IPS DF 4.7 (cell line): ENCODE results near the gene PMEL.
"Not testable (repeated sequence)": the region's sequence is repeated elsewhere in the genome, so short reads cannot be mapped to it uniquely, and the experiment has no call there.

Experiments used
- DNase-seq: peaks from one replicate; pipeline ENCODE4 v3.0.0-alpha.2; 2013; ENCODE audit warnings: low spot score; ENCODE audit errors: extremely low read depth

PMEL gene

DNA sequence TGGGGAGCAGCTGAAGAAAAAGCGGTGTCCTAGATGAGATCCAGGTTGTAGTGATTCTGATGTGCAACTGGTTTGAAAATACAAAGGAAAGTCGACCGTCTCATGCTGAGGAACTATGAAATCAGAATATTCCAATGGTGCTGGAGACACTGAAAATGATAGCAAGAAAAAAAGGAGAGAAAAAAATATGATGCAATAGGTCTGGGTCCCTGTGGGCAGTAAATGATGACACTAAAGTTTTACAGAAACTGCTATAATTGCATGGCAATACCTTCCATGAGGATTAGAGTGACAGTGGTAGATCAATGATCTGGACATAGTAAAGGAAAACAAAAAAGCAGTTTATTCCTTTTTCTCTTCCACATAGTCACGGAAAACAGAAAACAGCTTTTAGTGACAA, 40.5 kb downstream of the PMEL start:
- DNase-seq, result no peak

GRCh38 chr12:55923648-55924047, 42.2 kb downstream of the PMEL start:
- not testable (repeated sequence) for DNase-seq

DNA sequence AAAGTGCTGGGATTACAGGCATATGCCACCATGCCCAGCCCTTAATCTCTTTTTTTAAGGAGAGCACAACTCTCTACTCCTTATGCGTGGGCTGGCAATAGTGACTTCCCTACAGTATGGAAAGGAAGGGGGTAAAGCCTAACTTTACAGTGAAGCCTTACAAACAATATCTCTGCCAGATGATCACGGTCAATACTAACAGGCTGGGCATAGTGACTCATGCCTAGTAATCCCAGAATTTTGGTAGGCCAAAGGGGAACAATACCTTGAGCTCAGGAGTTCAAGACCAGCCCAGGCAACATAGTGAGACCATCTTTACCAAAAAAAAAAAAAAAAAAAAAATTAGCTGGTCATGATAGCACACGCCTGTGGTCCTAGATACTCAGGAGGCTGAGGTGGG, 43.7 kb downstream of the PMEL start:
- no peak for DNase-seq

GRCh38 chr12:55919032-55919431, 46.8 kb downstream of the PMEL start:
- DNase-seq, result not testable (repeated sequence)

DNA sequence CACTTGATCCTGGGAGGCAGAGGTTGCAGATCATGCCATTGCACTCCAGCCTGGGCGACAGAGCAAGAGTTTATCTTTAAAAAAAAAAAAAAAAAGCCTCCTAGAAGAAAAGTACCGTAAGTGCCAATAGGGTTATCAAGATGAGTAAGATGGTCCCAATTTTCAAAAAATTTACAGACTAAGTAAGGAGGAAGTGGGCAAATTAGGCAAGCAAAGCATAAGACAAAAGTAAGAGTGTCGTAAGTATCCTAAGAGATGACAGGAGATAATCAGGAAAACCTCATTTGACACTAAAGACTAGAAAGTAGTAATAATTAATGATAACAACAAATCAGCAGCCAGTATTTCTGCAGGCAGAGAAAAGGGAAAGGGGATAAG, 50.4 kb downstream of the PMEL start:
- DNase-seq, result no peak

DNA sequence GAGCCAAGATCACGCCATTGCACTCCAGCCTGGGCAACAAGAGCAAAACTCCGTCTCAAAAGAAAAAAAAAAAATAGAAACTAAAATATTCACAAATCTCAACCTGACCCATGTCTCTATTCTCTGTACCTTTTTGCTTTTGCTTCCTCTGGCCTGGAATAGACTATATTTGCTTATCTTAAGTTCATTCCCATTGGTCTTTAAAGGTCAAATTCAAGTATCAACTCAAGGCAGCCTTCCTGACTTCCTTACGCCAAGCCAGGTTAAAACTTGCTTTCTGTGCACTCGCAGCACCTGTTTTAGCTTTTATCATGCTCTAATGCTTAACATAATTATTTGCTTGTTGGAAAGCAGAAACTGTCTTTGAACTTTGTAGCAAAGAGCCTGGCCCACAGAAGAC, 52.9 kb downstream of the PMEL start:
- no peak for DNase-seq

- DNase-seq, result no peak
These were observed 56.3 kb downstream of the PMEL start for GRCh38 chr12:55909513-55909884.

DNA sequence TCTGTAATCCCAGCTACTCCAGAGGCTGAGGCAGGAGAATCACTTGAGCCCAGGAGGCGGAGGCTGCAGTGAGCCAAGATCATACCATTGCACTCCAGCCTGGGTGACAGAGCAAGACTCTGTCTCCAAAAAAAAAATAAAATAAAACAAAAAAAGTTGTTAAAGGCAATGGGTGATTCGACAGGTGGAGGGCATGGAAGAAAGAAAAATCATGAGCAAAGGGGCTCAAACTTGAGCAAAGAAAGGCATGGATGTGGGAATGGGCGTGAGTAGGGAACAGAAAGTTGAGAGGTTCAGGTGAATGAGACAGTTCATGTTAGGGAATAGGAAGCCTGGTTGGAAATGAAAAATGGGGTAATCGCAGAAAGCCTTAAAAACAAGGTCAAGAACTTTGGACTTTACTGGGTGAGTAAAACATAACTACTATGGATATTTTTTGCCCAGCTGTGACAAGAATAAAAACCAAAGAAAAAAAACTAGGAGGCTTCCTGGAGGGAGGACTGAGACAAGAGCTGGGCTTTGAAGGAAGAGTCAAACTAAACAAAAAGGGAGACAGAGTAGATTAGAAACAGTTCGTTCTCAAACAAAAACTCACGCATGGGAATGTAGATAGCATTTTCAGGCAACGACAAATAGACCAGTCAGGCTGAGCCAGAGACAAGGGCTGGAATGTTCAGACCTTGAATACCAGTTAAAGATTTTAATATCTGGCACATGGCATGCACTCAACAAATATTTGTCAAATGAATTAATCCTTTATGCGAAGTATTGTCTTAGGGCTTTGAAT, 56.9 kb downstream of the PMEL start:
- no peak for DNase-seq

GRCh38 chr12:55906056-55906455, 59.8 kb downstream of the PMEL start:
- DNase-seq, result no peak
